ENCODE measurements around the gene RIC8B. TPM values are rescaled to one million over a fixed set of nuclear protein-coding genes. Genes with fewer than 3 reads are reported as not detected.

RIC8B gene
- total RNA-seq, 1 donor from 2014 or later, result 26.5 TPM

- DNase-seq (ENCODE audit: missing footprints) (no peak), ATAC-seq (no peak)
- intact Hi-C loops (cut with DNase I), result no loop called here
Measured at GRCh38 chr12:106854723-106855122, 80.2 kb downstream of the RIC8B start.

DNA sequence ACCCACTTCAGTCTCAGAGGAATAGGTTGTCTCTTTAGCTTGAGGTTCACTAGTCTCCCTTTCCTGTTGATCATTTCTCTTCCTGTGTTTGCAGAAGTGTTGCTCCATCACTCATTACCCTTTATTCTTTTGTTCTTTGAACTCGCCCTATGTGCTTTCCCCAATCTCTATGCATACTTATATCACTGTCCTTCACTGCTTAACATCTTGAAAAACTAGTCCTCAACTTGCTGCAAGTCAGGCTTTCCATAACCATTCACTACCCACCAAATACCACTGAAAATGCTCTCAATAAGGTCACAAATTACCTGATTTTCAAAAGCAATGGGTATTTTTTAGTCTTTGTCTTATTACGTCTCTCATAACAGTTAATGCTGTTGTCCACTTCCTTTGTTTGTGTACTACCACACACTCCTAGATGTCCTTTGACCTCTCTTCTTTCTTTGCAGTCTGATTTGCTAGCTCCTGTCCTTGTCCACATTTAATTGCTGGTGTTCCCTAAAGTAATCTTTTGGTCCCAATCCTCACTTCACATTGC lies 80.8 kb downstream of the RIC8B start:
- intact Hi-C loops (cut with DNase I), result no loop called here
- DNase-seq (ENCODE audit: missing footprints), result no peak
- ATAC-seq, result no peak

- intact Hi-C loops (cut with DNase I), result no loop called here
- ATAC-seq, result no peak
Measured at GRCh38 chr12:106861984-106862916, 87.8 kb downstream of the RIC8B start.

GRCh38 chr12:106863189-106863588 lies 88.7 kb downstream of the RIC8B start:
- no peak for DNase-seq (ENCODE audit: missing footprints)
- no peak for ATAC-seq
- intact Hi-C loops (cut with DNase I), result no loop called here

More at GRCh38 chr12:106861984-106862916, 87.8 kb downstream of the RIC8B start:
- DNase-seq (ENCODE audit: missing footprints), result no peak

- no peak for ATAC-seq
- intact Hi-C loops (cut with DNase I), result no loop called here
- no peak for DNase-seq (ENCODE audit: missing footprints)
Measured at GRCh38 chr12:106865683-106866082, 91.2 kb downstream of the RIC8B start.

DNA sequence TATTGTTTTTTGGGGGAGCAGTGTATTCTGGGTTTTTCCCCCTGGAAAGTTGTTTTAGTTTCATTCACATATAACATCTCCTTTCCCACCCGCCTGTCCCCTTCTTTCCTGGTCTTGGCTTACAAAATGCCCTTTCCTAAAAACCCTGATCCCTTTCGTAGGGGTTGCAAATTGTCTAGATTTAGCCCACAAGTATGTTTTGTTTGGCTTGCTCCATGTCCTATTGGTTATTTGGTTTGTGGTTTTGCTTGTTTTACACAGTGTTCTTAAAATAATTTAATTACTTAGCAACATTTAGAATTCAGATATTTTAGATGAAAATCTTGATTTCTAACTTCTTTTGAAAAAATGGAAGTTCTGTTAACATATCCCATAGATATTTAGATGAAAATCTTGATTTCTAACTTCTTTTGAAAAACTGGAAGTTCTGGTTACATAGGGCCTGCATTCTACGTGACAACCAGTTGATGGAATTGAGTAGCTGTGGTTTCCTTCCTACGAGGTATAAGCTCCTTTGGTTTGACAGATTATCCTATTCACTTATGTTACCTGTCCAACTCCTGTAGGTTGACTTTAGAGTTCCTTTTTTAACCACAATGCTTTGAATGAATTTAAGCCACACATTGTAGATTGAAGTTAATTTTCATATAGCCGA lies 92.1 kb downstream of the RIC8B start:
- ATAC-seq, result no peak
- intact Hi-C loops (cut with DNase I), result no loop called here
- DNase-seq (ENCODE audit: missing footprints), result no peak

- intact Hi-C loops (cut with DNase I), result no loop called here
- ATAC-seq (no peak), DNase-seq (ENCODE audit: missing footprints) (no peak)
Measured at GRCh38 chr12:106867651-106868050, 93.2 kb downstream of the RIC8B start.

- ATAC-seq (no peak), DNase-seq (ENCODE audit: missing footprints) (no peak)
- intact Hi-C loops (cut with DNase I), result no loop called here
Measured at GRCh38 chr12:106868982-106869700, 94.7 kb downstream of the RIC8B start.

GRCh38 chr12:106870116-106870515 lies 95.6 kb downstream of the RIC8B start:
- ATAC-seq (no peak), DNase-seq (ENCODE audit: missing footprints) (no peak)

DNA sequence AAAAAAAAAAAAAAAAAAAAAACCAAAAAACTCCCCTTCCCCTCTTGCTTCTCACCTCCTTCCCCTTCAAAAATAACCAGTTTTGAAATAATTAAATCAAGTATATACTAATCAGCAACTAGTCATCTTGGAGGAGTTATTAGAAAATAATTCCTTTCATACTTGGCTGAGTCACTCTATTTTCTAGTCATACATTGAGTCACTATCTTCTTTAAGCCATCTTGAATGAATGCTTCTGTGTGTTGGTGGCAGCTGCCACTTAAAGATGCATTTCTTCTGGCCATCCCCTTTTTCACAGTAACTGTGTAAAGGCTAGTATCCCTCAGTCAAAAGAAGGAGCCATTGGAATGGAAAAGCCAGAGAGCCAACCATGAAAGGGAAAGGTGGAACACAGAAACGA lies 97.0 kb downstream of the RIC8B start:
- no peak for DNase-seq (ENCODE audit: missing footprints)
- intact Hi-C loops (cut with DNase I), result no loop called here
- ATAC-seq, result no peak

More at GRCh38 chr12:106870116-106870515, 95.6 kb downstream of the RIC8B start:
- intact Hi-C loops (cut with DNase I), result no loop called here

- ATAC-seq, result no peak
Measured at GRCh38 chr12:106873983-106874382, 99.5 kb downstream of the RIC8B start.

DNA sequence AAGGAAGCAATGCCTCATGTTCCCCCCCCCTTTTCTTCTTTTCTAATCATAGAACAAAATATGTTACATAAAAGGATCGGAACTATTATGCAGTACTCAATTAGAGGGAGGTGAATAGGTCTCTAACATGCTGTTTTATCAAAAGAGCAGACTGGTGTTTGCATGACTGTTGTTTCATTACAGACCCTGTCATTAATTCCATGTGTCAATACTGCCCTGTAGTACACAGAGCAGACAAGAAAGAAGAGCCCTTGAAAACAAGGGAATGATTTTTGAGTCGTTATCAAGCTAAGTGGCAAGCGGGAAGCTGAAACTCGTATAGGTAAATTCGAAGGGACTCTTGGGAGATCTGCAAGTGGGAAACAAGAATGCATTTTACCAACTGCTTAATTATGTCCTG lies 104.3 kb downstream of the RIC8B start:
- DNase-seq (ENCODE audit: missing footprints), result no peak
- intact Hi-C loops (cut with DNase I), result no loop called here

More at GRCh38 chr12:106873983-106874382, 99.5 kb downstream of the RIC8B start:
- intact Hi-C loops (cut with DNase I), result no loop called here
- DNase-seq (ENCODE audit: missing footprints), result no peak

DNA sequence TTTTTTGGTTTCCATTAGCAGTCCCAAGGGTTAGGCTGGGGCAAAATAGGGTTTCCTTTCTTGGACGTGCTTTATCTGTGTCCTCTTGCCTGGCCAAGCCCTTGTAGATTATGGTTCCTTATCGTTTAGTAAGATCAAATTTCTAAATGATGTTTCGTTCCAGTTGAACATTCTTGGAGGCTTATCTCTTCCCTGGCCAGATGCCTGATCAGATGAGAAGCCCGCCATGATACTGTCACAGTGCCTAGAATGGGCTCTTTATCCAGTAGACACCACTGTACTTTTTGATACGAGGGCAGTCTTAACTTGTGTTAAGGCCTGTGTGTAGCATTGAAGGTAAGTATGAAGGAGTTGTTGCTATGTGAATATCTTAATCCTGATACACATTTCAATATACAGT lies 105.1 kb downstream of the RIC8B start:
- DNase-seq (ENCODE audit: missing footprints), result no peak
- intact Hi-C loops (cut with DNase I), result no loop called here
- no peak for ATAC-seq

More for the DNA sequence above, 104.3 kb downstream of the RIC8B start:
- no peak for ATAC-seq

GRCh38 chr12:106883426-106883825 lies 108.9 kb downstream of the RIC8B start:
- DNase-seq (ENCODE audit: missing footprints), result no peak
- intact Hi-C loops (cut with DNase I), result no loop called here
- ATAC-seq, result no peak

DNA sequence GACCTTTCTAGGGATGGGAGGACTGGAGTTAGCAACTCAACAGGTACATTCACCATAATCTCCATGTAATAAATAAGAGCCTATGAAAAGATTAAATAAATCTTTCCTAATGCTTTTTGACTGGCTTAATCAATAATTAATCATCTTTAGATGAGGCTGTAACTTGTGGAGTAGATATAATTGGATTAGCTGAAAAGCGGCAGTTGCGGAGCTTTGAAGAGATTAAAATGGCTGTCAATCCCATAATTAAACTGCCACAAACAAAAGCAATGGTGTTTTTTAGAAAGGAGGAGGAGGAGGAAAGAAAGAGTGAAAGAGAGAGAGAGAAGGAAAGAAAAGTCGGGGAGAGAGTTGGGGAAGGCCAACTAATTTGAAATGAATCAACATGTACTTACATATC lies 110.5 kb downstream of the RIC8B start:
- intact Hi-C loops (cut with DNase I), result no loop called here
- ATAC-seq (no peak), DNase-seq (ENCODE audit: missing footprints) (no peak)

GRCh38 chr12:106885541-106886249 lies 111.2 kb downstream of the RIC8B start:
- intact Hi-C loops (cut with DNase I), result no loop called here
- DNase-seq (ENCODE audit: missing footprints), result no peak
- no peak for ATAC-seq

DNA sequence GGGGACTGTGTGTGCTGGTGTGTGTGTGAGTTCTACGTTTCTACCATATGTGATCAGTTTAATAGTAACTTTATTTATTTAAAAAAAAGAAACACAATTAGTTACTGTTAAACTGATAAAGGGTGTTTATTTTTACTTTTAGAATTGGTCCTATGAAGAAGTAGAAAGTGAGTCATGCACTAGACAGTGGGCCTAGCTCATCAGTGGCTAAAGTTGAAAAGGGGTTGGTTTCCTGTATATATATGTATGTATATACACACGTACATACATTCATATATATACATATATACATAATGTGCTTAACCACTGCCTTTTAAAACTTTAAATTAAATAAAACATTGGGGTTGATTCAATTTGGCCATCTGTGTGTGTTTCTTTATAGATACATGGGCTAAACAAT lies 112.5 kb downstream of the RIC8B start:
- ATAC-seq, result no peak
- DNase-seq (ENCODE audit: missing footprints), result no peak
- intact Hi-C loops (cut with DNase I), result no loop called here

- DNase-seq (ENCODE audit: missing footprints) (no peak), ATAC-seq (no peak)
- intact Hi-C loops (cut with DNase I), result no loop called here
Measured at GRCh38 chr12:106888348-106888970, 114.0 kb downstream of the RIC8B start.
